Activated CD4-positive, CD25-positive, alpha-beta regulatory T cell treated with anti-CD3 and anti-CD28 coated beads, Interleukin-2, amount 50 U/mL, for 24 hours (primary cell): ENCODE results near the gene AXDND1.
"Not testable (repeated sequence)": the region's sequence is repeated elsewhere in the genome, so short reads cannot be mapped to it uniquely, and the experiment has no call there.

Experiments
- ATAC-seq, 2 donors: fragments of 150-1000 bp; cut with Tn5 transposase; one replicate each; pipeline ENCODE4 v1.10.0; 2021; ENCODE audit warnings: mild to moderate bottlenecking in 1 of 2, moderate library complexity in 1 of 2

AXDND1 gene, protein sequence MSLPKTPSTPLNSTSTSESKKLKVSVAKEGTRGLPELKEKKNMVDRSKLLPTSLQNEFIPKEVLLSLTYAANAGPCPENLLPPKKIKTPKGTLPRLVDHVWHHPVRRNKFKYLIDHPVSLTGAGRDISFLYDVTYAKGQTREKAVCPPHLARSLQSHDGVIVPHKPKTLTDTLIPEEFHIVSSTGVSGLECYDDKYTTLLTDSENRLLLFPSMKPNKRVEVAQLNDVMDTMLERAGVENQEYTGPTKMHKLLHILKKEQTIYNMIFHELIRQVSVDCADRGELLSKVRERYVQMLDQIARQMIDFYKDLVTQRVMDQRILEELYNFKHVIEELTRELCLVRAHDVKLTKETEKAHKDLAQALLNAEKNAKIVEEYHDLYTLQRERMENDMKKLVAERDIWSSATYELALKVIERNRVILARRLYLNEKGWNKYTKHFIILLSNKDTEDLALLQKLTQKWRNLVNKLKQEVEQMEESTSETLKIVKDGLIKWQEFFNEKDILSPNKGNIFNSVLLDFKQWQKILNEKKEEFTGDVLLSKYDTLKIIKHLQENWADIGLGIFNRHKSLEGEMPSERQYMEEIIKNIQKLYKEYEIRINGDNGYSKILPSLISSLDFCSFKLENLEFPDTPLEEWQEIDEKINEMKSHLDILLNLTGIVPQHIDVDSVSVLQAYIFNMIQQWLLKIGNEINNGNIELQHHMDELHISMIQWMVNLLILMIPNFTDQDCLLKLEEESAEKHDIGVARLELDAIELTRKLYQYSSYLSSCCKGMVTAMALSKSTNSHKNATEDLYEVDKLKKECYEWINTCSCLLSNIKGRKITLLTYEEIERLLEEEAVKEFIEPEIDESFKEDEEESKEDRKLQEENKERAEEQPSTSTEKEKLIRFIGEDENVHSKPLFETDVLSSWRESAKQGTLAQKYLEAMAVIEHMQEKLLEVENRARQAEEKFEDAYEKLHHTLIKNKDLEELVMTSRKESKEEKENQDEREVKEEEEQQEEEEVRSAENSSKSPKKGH

GRCh38 chr1:179365342-179366092 lies at the start of gene AXDND1:
Gene AXDND1, plus strand, starts transcription at chr1:179365971. Its CDS starts 539 bp downstream, at chr1:179366510.
- ATAC-seq, result peak; percentile 95 to 96

GRCh38 chr1:179318491-179318890 lies 47.3 kb upstream of the AXDND1 start:
- no peak for ATAC-seq

- no peak for ATAC-seq
These were observed 44.1 kb upstream of the AXDND1 start for GRCh38 chr1:179321533-179322216.

DNA sequence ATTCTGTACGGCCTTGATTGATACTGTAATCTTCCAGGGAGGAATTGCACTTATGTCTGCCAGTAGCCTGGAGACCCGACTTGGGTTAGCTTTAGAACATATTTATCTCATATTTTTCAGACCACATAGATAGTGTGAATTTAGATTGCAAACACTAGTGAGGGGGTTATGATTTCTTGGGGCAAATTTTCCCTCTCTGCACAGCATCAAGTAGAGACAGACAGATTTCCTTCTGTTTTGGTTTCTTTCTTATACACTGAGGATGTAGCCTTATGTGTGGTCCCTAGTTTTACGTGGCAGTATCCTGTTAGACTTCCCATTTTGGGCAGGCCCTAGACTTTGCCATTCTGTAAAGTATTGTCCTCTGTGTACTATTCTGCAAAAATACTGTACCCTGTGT lies 43.2 kb upstream of the AXDND1 start:
- ATAC-seq, result no peak

GRCh38 chr1:179323436-179323835 lies 42.3 kb upstream of the AXDND1 start:
- ATAC-seq, result no peak

GRCh38 chr1:179325836-179326235 lies 39.9 kb upstream of the AXDND1 start:
- ATAC-seq, result no peak

GRCh38 chr1:179326746-179327145 lies 39.0 kb upstream of the AXDND1 start:
- no peak for ATAC-seq

GRCh38 chr1:179327196-179327595 lies 38.6 kb upstream of the AXDND1 start:
- ATAC-seq, result no peak

DNA sequence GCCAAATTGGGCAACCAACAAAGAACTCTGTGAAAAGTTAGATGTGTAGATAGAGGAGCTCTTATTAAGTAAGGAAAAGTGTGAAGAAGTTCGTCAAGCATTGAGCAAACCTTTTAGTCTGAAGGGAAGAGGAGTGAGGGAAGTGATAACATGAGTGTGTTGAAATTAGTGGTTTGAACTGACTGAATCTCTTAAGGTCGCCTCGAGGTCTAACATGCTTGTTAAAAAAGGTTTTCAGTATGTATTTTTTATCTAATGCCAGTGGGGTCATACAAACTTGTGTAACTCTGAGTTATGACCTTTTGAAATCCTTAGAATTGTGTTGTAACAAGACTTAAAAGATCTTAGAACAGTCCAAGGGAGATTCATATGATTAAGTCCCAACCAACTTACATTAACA lies 38.1 kb upstream of the AXDND1 start:
- no peak for ATAC-seq

DNA sequence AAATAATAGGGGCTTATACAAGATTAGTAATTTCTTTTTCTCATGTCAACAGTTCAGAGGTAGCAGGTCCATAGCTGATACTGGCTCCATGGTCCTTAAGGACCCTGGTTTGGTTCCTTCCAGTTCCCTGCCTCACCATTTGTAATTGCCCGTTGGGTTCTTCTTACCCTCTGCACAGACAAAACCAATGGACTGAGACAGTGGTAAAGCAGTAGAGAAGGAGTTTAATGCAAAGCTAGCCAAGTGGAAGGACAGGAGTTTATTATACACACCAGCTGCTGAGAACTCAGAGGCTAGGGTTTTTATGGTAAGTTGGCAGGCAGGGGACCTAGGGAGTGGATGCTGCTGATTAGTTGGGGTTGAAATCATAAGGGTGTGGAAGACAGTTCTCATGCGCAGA lies 35.9 kb upstream of the AXDND1 start:
- ATAC-seq, result no peak

DNA sequence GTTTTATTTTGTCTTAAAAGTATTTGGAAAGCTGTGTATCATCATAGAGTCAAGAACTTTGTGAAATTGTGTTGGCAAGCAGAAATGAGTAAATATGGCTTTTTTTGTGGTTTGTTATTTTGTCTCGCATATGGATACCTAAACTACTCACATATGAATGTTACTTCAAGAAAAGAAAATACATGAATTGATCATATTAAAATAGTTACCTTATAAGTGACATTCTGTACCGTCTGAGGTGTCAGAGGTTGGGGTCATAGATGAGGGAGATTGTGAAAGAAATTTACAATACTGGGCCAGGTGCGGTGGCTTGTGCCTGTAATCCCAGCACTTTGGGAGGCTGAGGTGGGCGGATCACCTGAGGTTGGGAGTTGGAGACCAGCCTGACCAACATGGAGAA lies 31.3 kb upstream of the AXDND1 start:
- peak in 1 of 2 donors; percentile 45 for ATAC-seq

- no peak for ATAC-seq
These were observed 28.5 kb upstream of the AXDND1 start for GRCh38 chr1:179337288-179337687.

DNA sequence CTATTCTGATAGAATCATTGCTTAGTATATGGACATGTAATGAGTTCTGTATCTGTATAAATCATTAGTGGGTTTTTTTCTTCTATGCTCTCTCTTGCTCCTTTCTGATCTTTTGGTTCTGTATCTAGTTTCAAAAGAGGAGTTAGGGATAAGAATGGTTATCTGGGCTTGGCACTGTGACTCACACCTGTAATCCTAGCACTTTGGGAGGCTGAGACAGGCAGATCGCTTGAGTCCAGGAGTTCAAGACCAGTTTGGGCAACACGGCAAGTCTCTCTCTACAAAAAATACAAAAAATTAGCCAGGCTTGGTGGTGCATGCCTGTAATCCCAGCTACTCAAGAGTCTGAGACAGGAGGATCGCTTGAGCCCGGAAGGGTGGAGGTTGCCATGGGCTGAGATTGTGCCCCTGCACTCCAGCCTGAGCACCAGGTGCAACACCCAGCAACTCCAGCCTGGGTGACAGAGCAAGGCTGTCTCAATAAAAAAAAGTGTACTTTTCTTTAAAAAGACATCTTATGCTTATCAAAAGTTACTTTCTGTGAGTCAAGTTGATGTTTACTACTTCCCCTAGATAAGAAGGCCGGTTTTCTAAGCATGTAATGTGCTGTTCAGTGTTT lies 27.7 kb upstream of the AXDND1 start:
- ATAC-seq, result no peak

DNA sequence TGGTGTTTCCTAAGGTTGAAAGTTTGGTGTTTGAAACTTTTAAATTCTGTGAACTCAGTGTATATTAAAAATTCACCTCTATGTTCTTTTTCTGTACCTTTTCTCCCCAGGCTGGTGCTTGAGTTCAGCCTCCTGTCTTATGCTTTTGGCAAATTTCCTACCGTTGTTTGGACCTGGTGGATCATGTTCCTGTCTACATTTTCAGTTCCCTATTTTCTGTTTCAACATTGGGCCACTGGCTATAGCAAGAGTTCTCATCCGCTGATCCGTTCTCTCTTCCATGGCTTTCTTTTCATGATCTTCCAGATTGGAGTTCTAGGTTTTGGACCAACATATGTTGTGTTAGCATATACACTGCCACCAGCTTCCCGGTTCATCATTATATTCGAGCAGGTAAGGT lies 24.9 kb upstream of the AXDND1 start:
- no peak for ATAC-seq

GRCh38 chr1:179341943-179342547 lies 23.7 kb upstream of the AXDND1 start:
- ATAC-seq, result no peak

- ATAC-seq, result no peak
These were observed 22.9 kb upstream of the AXDND1 start for GRCh38 chr1:179342740-179343404.

GRCh38 chr1:179351281-179351680 lies 14.5 kb upstream of the AXDND1 start:
- no peak for ATAC-seq

- ATAC-seq, result no peak
These were observed 13.5 kb upstream of the AXDND1 start for GRCh38 chr1:179352236-179352635.

GRCh38 chr1:179353546-179353945 lies 12.2 kb upstream of the AXDND1 start:
- ATAC-seq, result no peak

- ATAC-seq, result not testable (repeated sequence)
These were observed 4.1 kb upstream of the AXDND1 start for GRCh38 chr1:179361631-179362030.
